ENCODE results near the gene PBOV1. TPM values are rescaled to one million over a fixed set of nuclear protein-coding genes. Genes with fewer than 3 reads are reported as not detected.

The PBOV1 gene
- total and polyA plus RNA-seq, 5 experiments from 2014 or later = not detected

- Mint-ChIP-seq H3K9me3 (peaks cover 0 to 2% (median 0%) of the 10 kb centered on the region in 9 donors), H3K36me3 (no peaks in the 10 kb centered on the region), H3K27me3 (peaks cover 11 to 53% (median 20%) of the 10 kb centered on the region in 5 donors), H3K4me3 (no peak overlapping the region), H3K4me1 (peaks cover 0 to 1% (median 0%) of the 10 kb centered on the region in 4 donors), H3K27ac (no peak overlapping the region)
- ATAC-seq = no peak
- DNase-seq = no peak
- POLR2A ChIA-PET = no interaction called here
Observed at GRCh38 chr6:138211601-138212000, 6.7 kb downstream of the PBOV1 start.

GRCh38 chr6:138211048-138211581 lies 7.2 kb downstream of the PBOV1 start:
- H3K27ac Mint-ChIP-seq = no peak overlapping the region
- DNase-seq (no peak), ATAC-seq (no peak)
- peaks cover 0 to 1% (median 0%) of the 10 kb centered on the region in 4 donors for H3K4me1 Mint-ChIP-seq
- H3K36me3 Mint-ChIP-seq = no peaks in the 10 kb centered on the region
- H3K9me3 Mint-ChIP-seq = peaks cover 0 to 2% (median 0%) of the 10 kb centered on the region in 9 donors
- no peak overlapping the region for H3K4me3 Mint-ChIP-seq
- H3K27me3 Mint-ChIP-seq = peaks cover 10 to 48% (median 20%) of the 10 kb centered on the region in 5 donors
- POLR2A ChIA-PET = no interaction called here

GRCh38 chr6:138206862-138207261 lies 11.4 kb downstream of the PBOV1 start:
- H3K27me3 Mint-ChIP-seq = peaks cover 11 to 32% (median 24%) of the 10 kb centered on the region in 5 donors
- H3K36me3 Mint-ChIP-seq = no peaks in the 10 kb centered on the region
- no peaks in the 10 kb centered on the region for H3K9me3 Mint-ChIP-seq
- H3K27ac Mint-ChIP-seq = no peak overlapping the region
- H3K4me1 Mint-ChIP-seq = no peaks in the 10 kb centered on the region
- ATAC-seq = no peak
- POLR2A ChIA-PET = no interaction called here
- no peak for DNase-seq
- no peak overlapping the region for H3K4me3 Mint-ChIP-seq

- no peak overlapping the region for H3K4me3 Mint-ChIP-seq
- peaks cover 18 to 36% (median 33%) of the 10 kb centered on the region in 5 donors for H3K27me3 Mint-ChIP-seq
- H3K27ac Mint-ChIP-seq = no peak overlapping the region
- no peaks in the 10 kb centered on the region for H3K36me3 Mint-ChIP-seq
- H3K4me1 Mint-ChIP-seq = no peaks in the 10 kb centered on the region
- H3K9me3 Mint-ChIP-seq = peaks cover 0 to 2% (median 0%) of the 10 kb centered on the region in 9 donors
- POLR2A ChIA-PET = no interaction called here
- ATAC-seq (no peak), DNase-seq (no peak)
Observed at GRCh38 chr6:138205437-138206094, 12.7 kb downstream of the PBOV1 start.

GRCh38 chr6:138204792-138205384 lies 13.4 kb downstream of the PBOV1 start:
- H3K4me3 Mint-ChIP-seq = no peak overlapping the region
- H3K4me1 Mint-ChIP-seq = no peaks in the 10 kb centered on the region
- no peak for ATAC-seq
- H3K27me3 Mint-ChIP-seq = peaks cover 16 to 36% (median 33%) of the 10 kb centered on the region in 5 donors
- no peak for DNase-seq
- no peaks in the 10 kb centered on the region for H3K36me3 Mint-ChIP-seq
- POLR2A ChIA-PET = no interaction called here
- H3K27ac Mint-ChIP-seq = no peak overlapping the region
- peaks cover 0 to 3% (median 0%) of the 10 kb centered on the region in 9 donors for H3K9me3 Mint-ChIP-seq

GRCh38 chr6:138204303-138204702 lies 14.0 kb downstream of the PBOV1 start:
- H3K27ac Mint-ChIP-seq = no peak overlapping the region
- DNase-seq (no peak), ATAC-seq (no peak)

GRCh38 chr6:138203315-138203714 lies 15.0 kb downstream of the PBOV1 start:
- H3K27ac Mint-ChIP-seq = no peak overlapping the region
- no peak for ATAC-seq
- H3K4me3 Mint-ChIP-seq = no peak overlapping the region
- H3K9me3 Mint-ChIP-seq = peaks cover 0 to 3% (median 0%) of the 10 kb centered on the region in 9 donors
- peaks cover 14 to 31% (median 25%) of the 10 kb centered on the region in 5 donors for H3K27me3 Mint-ChIP-seq
- H3K36me3 Mint-ChIP-seq = no peaks in the 10 kb centered on the region
- no peak for DNase-seq
- POLR2A ChIA-PET = no interaction called here
- H3K4me1 Mint-ChIP-seq = no peaks in the 10 kb centered on the region

More at GRCh38 chr6:138204303-138204702, 14.0 kb downstream of the PBOV1 start:
- Mint-ChIP-seq H3K27me3 (peaks cover 17 to 36% (median 30%) of the 10 kb centered on the region in 5 donors), H3K4me1 (no peaks in the 10 kb centered on the region), H3K36me3 (no peaks in the 10 kb centered on the region), H3K9me3 (peaks cover 0 to 3% (median 0%) of the 10 kb centered on the region in 9 donors), H3K4me3 (no peak overlapping the region)
- POLR2A ChIA-PET = no interaction called here

GRCh38 chr6:138201836-138202235 lies 16.5 kb downstream of the PBOV1 start:
- Mint-ChIP-seq H3K36me3 (no peaks in the 10 kb centered on the region), H3K4me3 (no peak overlapping the region), H3K27ac (no peak overlapping the region), H3K27me3 (peaks cover 14 to 29% (median 25%) of the 10 kb centered on the region in 5 donors), H3K9me3 (peaks cover 0 to 3% (median 0%) of the 10 kb centered on the region in 9 donors), H3K4me1 (no peaks in the 10 kb centered on the region)
- ATAC-seq (no peak), DNase-seq (no peak)
- POLR2A ChIA-PET = no interaction called here

GRCh38 chr6:138198430-138199091 lies 19.7 kb downstream of the PBOV1 start:
- H3K27ac Mint-ChIP-seq = no peak overlapping the region
- ATAC-seq (no peak), DNase-seq (no peak)
- no peak overlapping the region for H3K4me3 Mint-ChIP-seq
- no peaks in the 10 kb centered on the region for H3K4me1 Mint-ChIP-seq
- peaks cover 0 to 3% (median 0%) of the 10 kb centered on the region in 9 donors for H3K9me3 Mint-ChIP-seq
- POLR2A ChIA-PET = no interaction called here
- H3K36me3 Mint-ChIP-seq = no peaks in the 10 kb centered on the region
- H3K27me3 Mint-ChIP-seq = peaks cover 16 to 38% (median 21%) of the 10 kb centered on the region in 5 donors

GRCh38 chr6:138197570-138197969 lies 20.7 kb downstream of the PBOV1 start:
- Mint-ChIP-seq H3K27ac (no peak overlapping the region), H3K4me1 (no peaks in the 10 kb centered on the region), H3K9me3 (peaks cover 0 to 3% (median 0%) of the 10 kb centered on the region in 9 donors), H3K4me3 (no peak overlapping the region), H3K36me3 (no peaks in the 10 kb centered on the region), H3K27me3 (peaks cover 15 to 38% (median 16%) of the 10 kb centered on the region in 5 donors)
- POLR2A ChIA-PET = no interaction called here
- DNase-seq (no peak), ATAC-seq (no peak)

GRCh38 chr6:138196122-138196738 lies 22.1 kb downstream of the PBOV1 start:
- ATAC-seq = no peak
- Mint-ChIP-seq H3K9me3 (peaks cover 0 to 3% (median 0%) of the 10 kb centered on the region in 9 donors), H3K27me3 (peaks cover 14 to 34% (median 17%) of the 10 kb centered on the region in 5 donors), H3K4me3 (no peak overlapping the region), H3K27ac (no peak overlapping the region), H3K36me3 (no peaks in the 10 kb centered on the region), H3K4me1 (no peaks in the 10 kb centered on the region)
- DNase-seq = no peak
- POLR2A ChIA-PET = no interaction called here

- no peak overlapping the region for H3K27ac Mint-ChIP-seq
- peaks cover 10 to 31% (median 18%) of the 10 kb centered on the region in 5 donors for H3K27me3 Mint-ChIP-seq
- ATAC-seq = no peak
- no peak for DNase-seq
- H3K4me1 Mint-ChIP-seq = no peaks in the 10 kb centered on the region
- H3K4me3 Mint-ChIP-seq = no peak overlapping the region
- no peaks in the 10 kb centered on the region for H3K36me3 Mint-ChIP-seq
- no peaks in the 10 kb centered on the region for H3K9me3 Mint-ChIP-seq
- POLR2A ChIA-PET = no interaction called here
Observed at GRCh38 chr6:138194287-138194686, 24.0 kb downstream of the PBOV1 start.
